K562 (cell line): Measurements from ENCODE around the gene HEBP2. TPM values are rescaled to one million over a fixed set of nuclear protein-coding genes. Genes with fewer than 3 reads are reported as not detected.
A peak's percentile ranks its signal among the peaks of the same experiment; 100 is the strongest.

Experiments used
- CBFA2T2 ChIP-seq: fragments of 450-650 bp; conservative IDR thresholded peaks from 2 replicates; pipeline ENCODE4 v1.6.1; 2017; ENCODE audit warnings: mild to moderate bottlenecking
- DDX20 ChIP-seq: fragments of 450-650 bp; IDR thresholded peaks from 2 replicates; pipeline ENCODE4 v1.6.1; 2016; ENCODE audit warnings: missing genetic modification characterization, low read depth, mild to moderate bottlenecking, missing compliant biosample characterization, moderate library complexity
- EHMT2 ChIP-seq: fragments of 450-650 bp; IDR thresholded peaks from 2 replicates; pipeline ENCODE4 v1.6.1; 2018; ENCODE audit warnings: antibody characterized with exemption
- ELF1 ChIP-seq: fragments of 200-800 bp; sonication (Bioruptor generic); IDR thresholded peaks from 2 replicates; pipeline ENCODE4 v1.6.1; 2016; ENCODE audit warnings: missing genetic modification characterization, missing compliant biosample characterization
- FUS ChIP-seq: fragments of 200-400 bp; formaldehyde crosslinking; optimal IDR thresholded peaks from 2 replicates; pipeline ENCODE3; 2017; ENCODE audit warnings: low read depth, low read length
- GABPA ChIP-seq: fragments of 200-800 bp; sonication (Bioruptor generic); conservative IDR thresholded peaks from 2 replicates; pipeline ENCODE4 v1.6.1; 2016; ENCODE audit warnings: low read depth, missing genetic modification characterization, missing compliant biosample characterization
- MCM3 ChIP-seq: fragments of 450-650 bp; IDR thresholded peaks from 2 replicates; pipeline ENCODE4 v1.6.1; 2016
- PYGO2 ChIP-seq: fragments of 450-650 bp; IDR thresholded peaks from 2 replicates; pipeline ENCODE4 v1.6.1; 2016; ENCODE audit warnings: mild to moderate bottlenecking, missing genetic modification characterization, moderate library complexity, missing compliant biosample characterization
- SRSF7 ChIP-seq: fragments of 200-400 bp; formaldehyde crosslinking; optimal IDR thresholded peaks from 2 replicates; pipeline ENCODE3; 2017; ENCODE audit warnings: mild to moderate bottlenecking, low read depth, low read length
- THRAP3 ChIP-seq: fragments of 450-650 bp; IDR thresholded peaks from 2 replicates; pipeline ENCODE4 v1.6.1; 2016; ENCODE audit warnings: mild to moderate bottlenecking, inconsistent platforms, borderline replicate concordance
- ZNF140 ChIP-seq: fragments of 250-450 bp; sonication (Bioruptor Pico); IDR thresholded peaks from 2 replicates; pipeline ENCODE4 v1.8.0; 2021; ENCODE audit warnings: moderate library complexity, mild to moderate bottlenecking, inconsistent platforms
- ZNF318 ChIP-seq, 2 experiments: fragments of 450-650 bp; IDR thresholded peaks; 2 replicates each; pipeline ENCODE4 v1.6.1; 2016; ENCODE audit warnings: mild to moderate bottlenecking in 2 of 2, borderline replicate concordance in 1 of 2, low read depth in 1 of 2, moderate library complexity in 1 of 2
- ZNF354B ChIP-seq: fragments of 250-450 bp; sonication (Bioruptor Pico); IDR thresholded peaks from 2 replicates; pipeline ENCODE4 v1.4.0; 2020
- ZNF431 ChIP-seq: sonication (generic); formaldehyde crosslinking; IDR thresholded peaks from 2 replicates; pipeline ENCODE4 v1.8.0; 2022; ENCODE audit warnings: mild to moderate bottlenecking, missing genetic modification reagents
- ZNF589 ChIP-seq: fragments of 200-800 bp; sonication (Bioruptor generic); IDR thresholded peaks from 2 replicates; pipeline ENCODE4 v1.6.1; 2016; ENCODE audit warnings: low read depth, missing genetic modification characterization, missing compliant biosample characterization
- polyA plus RNA-seq, 8 experiments: library from polyadenylated mRNA; depleted of rRNA in 4 of 8; stranded (reverse) in 5 of 8; unstranded in 3 of 8; fragments of >200 nt; fragmentation: Nextera tagmentation in 2 of 8; fragmentation: Illumina TruSeq in 1 of 8; extraction: Ambion mirVana in 2 of 8; extraction: Trizol in 1 of 8; gene quantifications; 2 replicates each; pipeline versions ENCODE4 v1.2.1 to v1.2.3, GENCODE V29; 2011 to 2014; ENCODE audit warnings: inconsistent platforms in 1 of 8, missing spikeins in 1 of 8
- total RNA-seq, 7 experiments: library from RNA; depleted of rRNA in 6 of 7; stranded (reverse); fragments of >200 nt in 6 of 7; fragmentation: Illumina TruSeq in 2 of 7; extraction: Trizol in 2 of 7; gene quantifications; 2 replicates each; pipeline versions ENCODE4 v1.2.1 to v1.2.3, GENCODE V29; 2011 to 2021; ENCODE audit warnings: low replicate concordance in 1 of 7
- TF ChIP-seq, protein P1 (sequence below): fragments of 450-650 bp; formaldehyde crosslinking; conservative IDR thresholded peaks from 2 replicates; pipeline ENCODE4 v1.4.0; 2022; ENCODE audit warnings: mild to moderate bottlenecking, missing genetic modification characterization
- TF ChIP-seq, protein P2 (sequence below), 2 experiments: fragments of 250-450 bp in 1 of 2; fragments of 450-650 bp in 1 of 2; sonication (Bioruptor Pico) in 1 of 2; IDR thresholded peaks; 2 replicates each; pipeline versions ENCODE4 v1.6.1 to v1.8.0; 2016 to 2021; ENCODE audit warnings: mild to moderate bottlenecking in 2 of 2, moderate library complexity in 2 of 2, missing compliant biosample characterization in 1 of 2, missing genetic modification characterization in 1 of 2

HEBP2 gene
- total and polyA plus RNA-seq, 9 of the 15 experiments (the other 6 are each of a cell fraction or from before 2014, with no cell fraction given) = 8.5 to 63.7 (median 36.9) TPM

DNA sequence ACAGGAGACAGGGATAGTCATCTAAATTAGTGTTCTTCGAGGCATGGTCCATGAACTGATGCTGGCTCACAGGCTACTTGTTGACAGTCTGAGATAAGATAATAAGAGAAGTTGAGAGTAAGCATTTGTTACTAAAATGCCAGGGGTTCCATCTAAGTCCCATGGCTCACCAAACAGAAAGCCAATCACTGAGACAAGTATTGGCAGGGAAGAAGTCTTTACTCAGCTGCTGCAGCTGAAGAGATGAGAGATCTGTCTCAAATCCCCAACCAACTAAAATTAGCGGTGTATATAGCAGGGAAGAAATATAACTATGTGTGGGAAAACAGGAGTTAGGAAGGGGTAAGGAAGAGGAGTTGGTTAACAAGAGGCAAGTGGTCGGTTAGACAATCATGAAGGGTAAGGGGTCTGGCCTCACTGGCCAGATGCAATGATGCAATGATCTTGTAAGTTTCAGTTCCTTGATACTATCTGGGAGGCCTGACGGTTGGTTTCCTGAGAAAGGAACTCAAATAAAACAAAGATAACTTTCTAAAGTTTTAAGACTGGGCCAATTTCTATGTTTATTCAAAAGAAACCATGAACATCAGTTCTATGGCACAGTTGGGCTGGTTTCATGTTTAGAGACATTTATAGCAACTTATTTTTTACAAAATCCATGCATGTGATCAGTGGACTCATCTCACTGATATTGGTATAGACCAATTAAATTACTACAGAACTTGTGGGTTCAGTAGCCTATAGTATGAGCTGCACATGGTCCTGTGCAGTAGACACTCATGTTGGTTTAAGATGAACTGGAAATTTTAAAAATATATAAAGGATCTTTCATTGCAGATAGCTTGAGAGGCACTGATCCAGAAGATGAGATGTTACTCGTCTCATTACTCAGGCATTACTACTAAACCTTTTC lies 9.9 kb upstream of the HEBP2 start (continued):
- TF ChIP-seq EHMT2 (peak; percentile 76; the same call in 1 of the 2 replicates), THRAP3 (no peak), CBFA2T2 (no peak), ZNF354B (CRISPR knock-in tag) (no peak), MCM3 (no peak), ZNF318 (IDR thresholded peaks at IDR 0.05; ENCODE audit: borderline replicate concordance in 1 of 2, low read depth in 1 of 2) (no peak; a peak in 1 of 4 replicates), PYGO2 (peak; percentile 14; the same call in 1 of the 2 replicates), ZNF431 (CRISPR knock-in tag) (no peak), ZNF140 (CRISPR knock-in tag) (no peak), SRSF7 (no peak), ELF1 (no peak), ZNF589 (CRISPR knock-in tag) (peak; percentile 59; the same call in 1 of the 2 replicates), DDX20 (tag) (peak; percentile 59; the same call in 1 of the 2 replicates), GABPA (tag) (peak; percentile 30), FUS (no peak)
- TF ChIP-seq, protein P1, sequence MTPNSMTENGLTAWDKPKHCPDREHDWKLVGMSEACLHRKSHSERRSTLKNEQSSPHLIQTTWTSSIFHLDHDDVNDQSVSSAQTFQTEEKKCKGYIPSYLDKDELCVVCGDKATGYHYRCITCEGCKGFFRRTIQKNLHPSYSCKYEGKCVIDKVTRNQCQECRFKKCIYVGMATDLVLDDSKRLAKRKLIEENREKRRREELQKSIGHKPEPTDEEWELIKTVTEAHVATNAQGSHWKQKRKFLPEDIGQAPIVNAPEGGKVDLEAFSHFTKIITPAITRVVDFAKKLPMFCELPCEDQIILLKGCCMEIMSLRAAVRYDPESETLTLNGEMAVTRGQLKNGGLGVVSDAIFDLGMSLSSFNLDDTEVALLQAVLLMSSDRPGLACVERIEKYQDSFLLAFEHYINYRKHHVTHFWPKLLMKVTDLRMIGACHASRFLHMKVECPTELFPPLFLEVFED (CRISPR knock-in tag) = no peak
- TF ChIP-seq, protein P2, sequence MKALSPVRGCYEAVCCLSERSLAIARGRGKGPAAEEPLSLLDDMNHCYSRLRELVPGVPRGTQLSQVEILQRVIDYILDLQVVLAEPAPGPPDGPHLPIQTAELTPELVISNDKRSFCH (CRISPR knock-in tag; IDR thresholded peaks at IDR 0.05) = no peak
- TF ChIP-seq, protein P2 (tag; IDR thresholded peaks at IDR 0.05) = no peak
